Ishikawa (cell line): ENCODE measurements around the gene CALCOCO1.

ENCODE experiments used
- CEBPB ChIP-seq: IDR thresholded peaks from 2 replicates; pipeline ENCODE4 v1.6.1; 2012
- CREB1 ChIP-seq: IDR thresholded peaks from 2 replicates; pipeline ENCODE4 v1.6.1; 2012; ENCODE audit warnings: low read depth
- EGR1 ChIP-seq: IDR thresholded peaks from 2 replicates; pipeline ENCODE4 v1.6.1; 2012
- EP300 ChIP-seq: IDR thresholded peaks from 2 replicates; pipeline ENCODE4 v1.6.1; 2012; ENCODE audit warnings: borderline replicate concordance
- FOXM1 ChIP-seq: IDR thresholded peaks from 2 replicates; pipeline ENCODE4 v1.6.1; 2012; ENCODE audit warnings: low read depth, borderline replicate concordance
- MAX ChIP-seq: IDR thresholded peaks from 2 replicates; pipeline ENCODE4 v1.6.1; 2012
- NFIC ChIP-seq: IDR thresholded peaks from 2 replicates; pipeline ENCODE4 v1.6.1; 2012
- RAD21 ChIP-seq: IDR thresholded peaks from 2 replicates; pipeline ENCODE4 v1.6.1; 2012; ENCODE audit warnings: low read depth
- REST ChIP-seq: IDR thresholded peaks from 2 replicates; pipeline ENCODE4 v1.6.1; 2012; ENCODE audit warnings: low read depth, mild to moderate bottlenecking
- TAF1 ChIP-seq: IDR thresholded peaks from 2 replicates; pipeline ENCODE4 v1.6.1; 2012; ENCODE audit warnings: low read depth, mild to moderate bottlenecking
- TCF12 ChIP-seq: IDR thresholded peaks from 2 replicates; pipeline ENCODE4 v1.6.1; 2012; ENCODE audit warnings: low read depth
- TEAD4 ChIP-seq: IDR thresholded peaks from 2 replicates; pipeline ENCODE4 v1.6.1; 2012
- USF1 ChIP-seq: IDR thresholded peaks from 2 replicates; pipeline ENCODE4 v1.6.1; 2012
- YY1 ChIP-seq: IDR thresholded peaks from 2 replicates; pipeline ENCODE4 v1.6.1; 2012; ENCODE audit warnings: low read depth
- ZBTB7A ChIP-seq: IDR thresholded peaks from 2 replicates; pipeline ENCODE4 v1.6.1; 2012; ENCODE audit warnings: low read depth

The CALCOCO1 gene

GRCh38 chr12:53688134-53688533 is 39.1 kb downstream of the CALCOCO1 start:
- TF ChIP-seq MAX (no peak), RAD21 (no peak), REST (no peak)

- no peak for TF ChIP-seq CREB1
- no peak for TF ChIP-seq TAF1
- no peak for TF ChIP-seq EGR1
- TF ChIP-seq YY1: no peak
- no peak for TF ChIP-seq FOXM1
- TF ChIP-seq RAD21: no peak
- no peak for TF ChIP-seq EP300
- TF ChIP-seq TEAD4: no peak
These were observed 40.8 kb downstream of the CALCOCO1 start for GRCh38 chr12:53686436-53686835.

GRCh38 chr12:53684654-53685220 is 42.5 kb downstream of the CALCOCO1 start:
- TF ChIP-seq USF1 (no peak), MAX (no peak), CREB1 (no peak), EGR1 (no peak), YY1 (no peak), TAF1 (no peak), RAD21 (no peak), FOXM1 (no peak), ZBTB7A (no peak), TEAD4 (no peak), EP300 (no peak), CEBPB (no peak), TCF12 (no peak), REST (no peak), NFIC (no peak)

GRCh38 chr12:53683983-53684382 is 43.3 kb downstream of the CALCOCO1 start:
- no peak for TF ChIP-seq TEAD4
- TF ChIP-seq TCF12: no peak
- no peak for TF ChIP-seq USF1
- no peak for TF ChIP-seq EP300
- no peak for TF ChIP-seq CEBPB
- no peak for TF ChIP-seq YY1
- no peak for TF ChIP-seq ZBTB7A
- TF ChIP-seq REST: no peak
- no peak for TF ChIP-seq CREB1
- TF ChIP-seq NFIC: no peak
- TF ChIP-seq MAX: no peak
- no peak for TF ChIP-seq FOXM1
- no peak for TF ChIP-seq TAF1

GRCh38 chr12:53683494-53683893 is 43.8 kb downstream of the CALCOCO1 start:
- TF ChIP-seq TEAD4 (no peak), TCF12 (no peak)
